Mucosa of stomach (tissue), 1 donor: ENCODE measurements around the gene TUBB.
"Not testable (repeated sequence)": the region's sequence is repeated elsewhere in the genome, so short reads cannot be mapped to it uniquely, and the experiment has no call there.

Experiments
- H3K27me3 ChIP-seq: one replicate; pipeline ENCODE4 v1.7.0; 2013; ENCODE audit warnings: mild to moderate bottlenecking, low read length; ENCODE audit not compliant: control insufficient read depth, insufficient read depth
- H3K36me3 ChIP-seq: one replicate; pipeline ENCODE4 v1.7.0; 2013; ENCODE audit warnings: low read length; ENCODE audit not compliant: control insufficient read depth, insufficient read depth
- H3K4me1 ChIP-seq: one replicate; pipeline ENCODE4 v1.7.0; 2013; ENCODE audit warnings: mild to moderate bottlenecking, low read length; ENCODE audit not compliant: control insufficient read depth, insufficient read depth
- H3K4me3 ChIP-seq: one replicate; pipeline ENCODE4 v1.7.0; 2013; ENCODE audit warnings: low read length
- H3K9ac ChIP-seq: one replicate; pipeline ENCODE4 v1.7.0; 2013; ENCODE audit warnings: mild to moderate bottlenecking, low read length, moderate library complexity
- H3K9me3 ChIP-seq: one replicate; pipeline ENCODE4 v1.7.0; 2013; ENCODE audit warnings: mild to moderate bottlenecking, low read length, moderate library complexity; ENCODE audit not compliant: control insufficient read depth
- donor health status: Pancreatic carcinoma.

The TUBB gene

DNA sequence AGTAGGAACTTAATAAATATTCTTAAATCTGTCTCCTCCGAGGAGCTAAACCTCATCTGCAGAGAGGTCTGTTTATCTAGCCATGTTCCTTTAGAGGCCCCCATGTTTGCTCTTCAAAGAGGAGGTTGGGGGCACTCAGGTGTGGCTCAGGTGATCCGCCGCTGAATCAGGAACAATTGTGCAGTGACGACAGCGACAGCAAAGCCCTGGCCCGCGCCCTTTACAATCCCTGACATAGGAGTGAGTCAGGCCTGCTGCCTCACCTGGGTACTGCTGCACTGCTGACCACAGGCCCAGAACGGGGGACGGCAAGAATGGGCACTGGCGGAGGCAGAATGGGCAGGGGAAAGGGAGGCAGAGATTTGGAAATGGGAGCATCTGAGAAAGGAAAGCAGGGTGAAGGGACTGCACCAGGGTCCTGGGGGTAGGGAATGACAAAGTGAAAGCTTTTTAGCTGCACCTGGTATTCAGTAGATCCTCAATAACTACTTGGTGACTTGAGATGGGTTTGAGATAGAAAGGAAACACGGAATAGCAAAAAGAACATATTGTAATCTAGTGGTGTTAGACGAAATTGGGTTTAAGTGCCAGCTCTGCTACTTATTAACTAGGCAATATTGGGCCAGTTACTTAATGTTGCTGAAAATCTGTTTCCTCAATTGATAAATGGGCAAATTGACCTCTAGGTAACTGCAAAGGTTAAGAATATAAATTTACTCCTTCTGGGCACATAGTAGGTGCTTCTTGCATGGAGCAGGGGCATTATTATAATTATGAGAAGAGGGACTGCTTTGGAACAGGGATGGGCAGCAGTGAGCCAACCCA is 29.6 kb downstream of the TUBB start:
- peaks cover 70% of the 10 kb centered on the region for H3K4me1 ChIP-seq
- H3K9ac ChIP-seq = peak overlapping the region; percentile 63
- no peaks in the 10 kb centered on the region for H3K9me3 ChIP-seq
- no peaks in the 10 kb centered on the region for H3K36me3 ChIP-seq
- no peak overlapping the region for H3K4me3 ChIP-seq
- H3K27me3 ChIP-seq = no peaks in the 10 kb centered on the region

DNA sequence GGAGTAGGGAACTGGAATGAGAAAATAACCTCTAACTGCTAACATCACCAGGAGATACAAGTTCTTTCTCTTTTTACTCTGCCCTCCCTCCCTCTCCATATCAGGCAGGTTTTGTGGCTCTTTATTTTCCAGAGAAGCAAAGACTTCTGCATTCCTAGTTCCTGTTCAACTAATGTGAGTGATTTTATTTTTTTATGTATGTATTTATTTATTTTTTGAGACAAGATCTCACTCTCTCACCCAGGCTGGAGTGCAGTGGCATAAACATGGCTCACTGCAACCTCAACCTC is 30.2 kb downstream of the TUBB start:
- Histone ChIP-seq H3K36me3 (no peaks in the 10 kb centered on the region), H3K4me1 (peaks cover 64% of the 10 kb centered on the region), H3K9me3 (no peaks in the 10 kb centered on the region), H3K9ac (peak overlapping the region; percentile 63), H3K4me3 (no peak overlapping the region), H3K27me3 (no peaks in the 10 kb centered on the region)

DNA sequence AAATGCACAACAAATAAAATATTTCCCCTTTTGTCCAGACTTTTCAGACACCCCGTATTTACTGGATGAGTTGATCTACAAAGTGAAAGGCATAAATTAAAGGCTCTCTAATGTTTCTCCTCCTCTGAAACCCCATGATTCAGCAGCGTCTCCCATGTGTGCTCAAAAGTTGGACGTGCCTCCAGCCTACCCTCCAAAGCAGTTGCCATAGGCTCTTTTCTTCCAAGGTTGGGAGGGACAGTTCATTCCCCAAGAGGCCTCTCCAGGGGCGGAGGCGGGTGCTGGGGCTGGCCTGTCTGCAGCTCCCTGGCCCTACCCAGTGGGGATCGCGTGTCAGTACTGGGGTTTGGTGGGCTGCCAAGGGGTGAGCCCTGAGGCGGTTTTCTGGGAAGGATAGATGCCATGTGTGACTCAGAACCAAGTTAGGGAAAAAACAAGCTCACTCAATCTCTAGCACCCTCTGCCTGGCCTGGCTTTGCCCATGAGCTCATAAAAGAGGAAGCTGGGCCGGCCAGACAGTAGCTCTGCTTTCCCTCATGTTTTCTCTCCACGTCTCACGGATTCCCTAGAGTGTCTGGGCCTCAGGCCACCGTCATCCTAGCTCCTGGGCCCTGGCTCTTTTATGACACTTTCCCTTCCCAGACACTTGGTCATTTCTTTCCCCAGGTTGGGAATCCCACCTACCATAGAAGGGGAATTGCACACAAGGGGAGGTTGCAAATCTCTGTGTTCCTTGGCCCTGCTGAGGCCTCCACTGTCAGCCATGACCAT is 32.2 kb downstream of the TUBB start:
- no peak overlapping the region for H3K4me3 ChIP-seq
- no peaks in the 10 kb centered on the region for H3K36me3 ChIP-seq
- no peaks in the 10 kb centered on the region for H3K9me3 ChIP-seq
- H3K9ac ChIP-seq = peak overlapping the region; percentile 57
- H3K4me1 ChIP-seq = peaks cover 55% of the 10 kb centered on the region
- H3K27me3 ChIP-seq = no peaks in the 10 kb centered on the region

GRCh38 chr6:30754631-30755030 is 34.5 kb downstream of the TUBB start:
- Histone ChIP-seq H3K4me1 (peaks cover 32% of the 10 kb centered on the region), H3K36me3 (no peaks in the 10 kb centered on the region)

GRCh38 chr6:30756405-30757003 is 36.4 kb downstream of the TUBB start:
- H3K4me1 ChIP-seq = peaks cover 18% of the 10 kb centered on the region
- H3K9me3 ChIP-seq, H3K9ac ChIP-seq, H3K4me3 ChIP-seq, H3K27me3 ChIP-seq, H3K36me3 ChIP-seq: not testable (repeated sequence)

More at GRCh38 chr6:30754631-30755030, 34.5 kb downstream of the TUBB start:
- Histone ChIP-seq H3K9ac (no peak overlapping the region), H3K4me3 (no peak overlapping the region), H3K9me3 (no peaks in the 10 kb centered on the region), H3K27me3 (no peaks in the 10 kb centered on the region)

GRCh38 chr6:30757261-30757904 is 37.2 kb downstream of the TUBB start:
- Histone ChIP-seq H3K36me3 (no peaks in the 10 kb centered on the region), H3K4me3 (no peak overlapping the region), H3K4me1 (peaks cover 9% of the 10 kb centered on the region), H3K27me3 (no peaks in the 10 kb centered on the region), H3K9ac (no peak overlapping the region), H3K9me3 (no peaks in the 10 kb centered on the region)

DNA sequence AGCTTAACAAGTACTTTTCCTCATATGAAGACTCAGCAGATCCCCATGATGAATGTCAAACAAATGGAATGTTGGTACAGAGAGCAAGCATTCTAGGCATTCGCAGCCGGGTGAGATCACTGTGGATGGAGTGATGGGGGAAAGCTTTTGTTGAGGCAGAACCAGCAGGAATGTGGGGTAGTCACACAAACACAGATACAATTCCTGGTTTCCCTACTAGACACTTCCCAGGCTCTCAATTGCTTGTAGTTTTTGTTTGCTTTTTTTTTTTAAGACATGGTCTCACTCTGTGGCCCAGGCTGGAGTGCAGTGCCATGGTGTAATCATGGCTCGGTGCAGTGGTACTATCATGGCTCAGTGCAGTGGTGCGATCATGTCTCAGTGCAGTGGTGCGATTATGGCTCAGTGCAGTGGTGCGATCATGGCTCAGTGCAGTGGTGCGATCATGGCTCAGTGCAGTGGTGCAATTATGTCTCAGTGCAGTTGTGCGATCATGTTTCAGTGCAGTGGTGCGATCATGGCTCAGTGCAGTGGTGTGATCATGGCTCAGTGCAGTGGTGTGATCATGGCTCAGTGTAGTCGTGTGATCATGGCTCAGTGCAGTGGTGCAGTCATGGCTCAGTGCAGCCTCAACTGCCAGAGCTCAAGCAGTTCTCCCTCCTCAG is 39.6 kb downstream of the TUBB start:
- no peaks in the 10 kb centered on the region for H3K27me3 ChIP-seq
- no peak overlapping the region for H3K9ac ChIP-seq
- peaks cover 11% of the 10 kb centered on the region for H3K4me1 ChIP-seq
- H3K9me3 ChIP-seq = no peaks in the 10 kb centered on the region
- no peaks in the 10 kb centered on the region for H3K36me3 ChIP-seq
- H3K4me3 ChIP-seq = no peak overlapping the region

- Histone ChIP-seq H3K36me3 (no peaks in the 10 kb centered on the region), H3K9ac (no peak overlapping the region), H3K4me1 (peaks cover 11% of the 10 kb centered on the region), H3K4me3 (no peak overlapping the region), H3K27me3 (no peaks in the 10 kb centered on the region), H3K9me3 (no peaks in the 10 kb centered on the region)
These were observed 40.4 kb downstream of the TUBB start for GRCh38 chr6:30760549-30760948.

DNA sequence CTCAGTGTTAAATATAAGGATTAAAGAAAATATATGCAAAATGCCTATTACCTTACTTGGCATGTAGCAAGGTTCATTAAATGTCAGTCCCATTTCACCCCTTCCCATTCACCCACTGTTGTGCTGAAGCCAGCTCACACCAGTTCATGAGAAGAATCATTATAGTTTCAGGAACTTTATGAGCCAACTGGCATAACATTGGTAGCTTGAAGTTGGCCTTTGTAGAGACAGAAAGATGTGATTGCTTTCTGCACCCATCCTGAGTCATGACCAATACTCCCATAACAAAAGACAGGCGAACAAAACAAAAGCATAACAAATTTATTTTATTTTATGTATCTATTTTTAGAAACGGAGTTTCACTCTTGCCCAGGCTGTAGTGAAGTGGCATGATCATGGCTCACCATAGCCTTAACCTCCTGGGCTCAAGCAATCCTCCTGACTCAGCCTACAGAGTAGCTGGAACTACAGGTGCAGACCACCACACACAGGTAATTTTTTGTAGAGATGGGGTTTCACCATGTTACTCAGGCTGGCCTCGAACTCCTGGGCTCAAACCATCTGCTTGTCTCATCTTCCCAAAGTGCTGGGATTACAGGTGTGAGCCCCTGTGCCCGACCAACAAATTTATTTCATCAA is 41.8 kb downstream of the TUBB start:
- Histone ChIP-seq H3K9me3 (no peaks in the 10 kb centered on the region), H3K27me3 (no peaks in the 10 kb centered on the region), H3K9ac (no peak overlapping the region), H3K4me3 (no peak overlapping the region), H3K36me3 (no peaks in the 10 kb centered on the region), H3K4me1 (peaks cover 11% of the 10 kb centered on the region)

GRCh38 chr6:30763155-30763617 is 43.0 kb downstream of the TUBB start:
- H3K4me1 ChIP-seq = peaks cover 11% of the 10 kb centered on the region
- no peaks in the 10 kb centered on the region for H3K27me3 ChIP-seq
- H3K4me3 ChIP-seq = no peak overlapping the region
- no peaks in the 10 kb centered on the region for H3K9me3 ChIP-seq
- H3K36me3 ChIP-seq = no peaks in the 10 kb centered on the region
- H3K9ac ChIP-seq = no peak overlapping the region
